Fibroblast of skin of back (primary cell): ENCODE data around the gene BAZ1B. TPM values are rescaled to one million over a fixed set of nuclear protein-coding genes. Genes with fewer than 3 reads are reported as not detected.
"Not testable (repeated sequence)": the region's sequence is repeated elsewhere in the genome, so short reads cannot be mapped to it uniquely, and the experiment has no call there.

ENCODE experiments used
- DNase-seq: peaks from one replicate; pipeline ENCODE4 v3.0.0-alpha.2; 2013
- polyA plus RNA-seq, 2 experiments: library from polyadenylated mRNA; unstranded; fragments of 120-200 nt; gene quantifications; one replicate each; pipeline ENCODE4 v1.2.1, GENCODE V29; 2013; ENCODE audit not compliant: insufficient read length in 2 of 2

The BAZ1B gene
- polyA plus RNA-seq (2013, experiment 1 of 2; ENCODE audit: insufficient read length): 59.0 TPM
- polyA plus RNA-seq (2013, experiment 2 of 2; ENCODE audit: insufficient read length): 35.8 TPM

- DNase-seq: peak; percentile 98
These were observed at the start of gene BAZ1B for GRCh38 chr7:73522105-73522872. Gene BAZ1B (minus strand): TSS chr7:73522293. CDS start chr7:73521933, 360 bp downstream.

- DNase-seq: no peak
These were observed 48.9 kb upstream of the BAZ1B start for GRCh38 chr7:73570977-73571376.

GRCh38 chr7:73570521-73570920 lies 48.4 kb upstream of the BAZ1B start:
- no peak for DNase-seq

- no peak for DNase-seq
These were observed 47.0 kb upstream of the BAZ1B start for GRCh38 chr7:73569042-73569608.

GRCh38 chr7:73567846-73568685 lies 46.0 kb upstream of the BAZ1B start:
- no peak for DNase-seq

GRCh38 chr7:73567140-73567539 lies 45.0 kb upstream of the BAZ1B start:
- no peak for DNase-seq

GRCh38 chr7:73566431-73566830 lies 44.3 kb upstream of the BAZ1B start:
- DNase-seq: not testable (repeated sequence)

- DNase-seq: no peak
These were observed 43.7 kb upstream of the BAZ1B start for GRCh38 chr7:73565675-73566340.

GRCh38 chr7:73560109-73560835 lies 38.2 kb upstream of the BAZ1B start:
- DNase-seq: peak; percentile 85

- DNase-seq: peak; percentile 68
These were observed 35.5 kb upstream of the BAZ1B start, which contains the start of gene BCL7B for GRCh38 chr7:73557397-73558257. Gene BCL7B (minus strand): TSS chr7:73557690. CDS start chr7:73557578, 112 bp downstream.

GRCh38 chr7:73557108-73557396 lies 35.0 kb upstream of the BAZ1B start:
- DNase-seq: peak; percentile 93

- DNase-seq: no peak
These were observed 34.4 kb upstream of the BAZ1B start for GRCh38 chr7:73556208-73557107.

- DNase-seq: no peak
These were observed 33.4 kb upstream of the BAZ1B start for GRCh38 chr7:73555411-73555982.

GRCh38 chr7:73550093-73550492 lies 28.0 kb upstream of the BAZ1B start:
- DNase-seq: not testable (repeated sequence)

- no peak for DNase-seq
These were observed 27.1 kb upstream of the BAZ1B start for GRCh38 chr7:73549176-73549575.

GRCh38 chr7:73547841-73548240 lies 25.7 kb upstream of the BAZ1B start:
- no peak for DNase-seq

GRCh38 chr7:73544678-73545077 lies 22.6 kb upstream of the BAZ1B start:
- no peak for DNase-seq

GRCh38 chr7:73541722-73542121 lies 19.6 kb upstream of the BAZ1B start:
- no peak for DNase-seq

GRCh38 chr7:73539709-73540108 lies 17.6 kb upstream of the BAZ1B start:
- no peak for DNase-seq
